ENCODE data around the gene DYNLL1. TPM values are rescaled to one million over a fixed set of nuclear protein-coding genes. Genes with fewer than 3 reads are reported as not detected.

Gene DYNLL1
- total RNA-seq, 1 donor: 168 TPM

- no peak overlapping the region for H3K4me3 ChIP-seq (ENCODE audit: insufficient read depth, low read length)
- peaks cover 25% of the 10 kb centered on the region for H3K36me3 ChIP-seq (ENCODE audit: insufficient read depth, low read length)
- H3K4me1 ChIP-seq (ENCODE audit: insufficient read depth, low read length): peaks cover 24% of the 10 kb centered on the region
- no peak for DNase-seq (ENCODE audit: insufficient read length, low spot score, missing footprints)
- no peak overlapping the region for H3K4me2 ChIP-seq (ENCODE audit: insufficient read depth, low read length)
- H3K27ac ChIP-seq (ENCODE audit: low read depth, low read length): no peak overlapping the region
- peaks cover 78% of the 10 kb centered on the region for H4K20me1 ChIP-seq (ENCODE audit: insufficient read depth, low read length)
- TF ChIP-seq CTCF (IDR thresholded peaks at IDR 0.05; ENCODE audit: extremely low read depth, low read depth, low read length): no peak
- no peak overlapping the region for H2AFZ ChIP-seq (ENCODE audit: low read length)
- H3K9me3 ChIP-seq (ENCODE audit: low read depth, low read length): no peaks in the 10 kb centered on the region
- H3K27me3 ChIP-seq (ENCODE audit: insufficient read depth, low read length): no peaks in the 10 kb centered on the region
- peaks cover 96% of the 10 kb centered on the region for H3K79me2 ChIP-seq (ENCODE audit: insufficient read depth, low read length)
These were observed 48.8 kb downstream of the DYNLL1 start for GRCh38 chr12:120544691-120545090.

- no peak overlapping the region for H3K4me3 ChIP-seq (ENCODE audit: insufficient read depth, low read length)
- peaks cover 73% of the 10 kb centered on the region for H4K20me1 ChIP-seq (ENCODE audit: insufficient read depth, low read length)
- peaks cover 95% of the 10 kb centered on the region for H3K79me2 ChIP-seq (ENCODE audit: insufficient read depth, low read length)
- H3K27me3 ChIP-seq (ENCODE audit: insufficient read depth, low read length): no peaks in the 10 kb centered on the region
- H3K27ac ChIP-seq (ENCODE audit: low read depth, low read length): no peak overlapping the region
- H3K9me3 ChIP-seq (ENCODE audit: low read depth, low read length): no peaks in the 10 kb centered on the region
- no peak overlapping the region for H3K4me2 ChIP-seq (ENCODE audit: insufficient read depth, low read length)
- no peak for DNase-seq (ENCODE audit: insufficient read length, low spot score, missing footprints)
- no peak overlapping the region for H2AFZ ChIP-seq (ENCODE audit: low read length)
- H3K4me1 ChIP-seq (ENCODE audit: insufficient read depth, low read length): peaks cover 17% of the 10 kb centered on the region
- H3K36me3 ChIP-seq (ENCODE audit: insufficient read depth, low read length): peaks cover 25% of the 10 kb centered on the region
- TF ChIP-seq CTCF (IDR thresholded peaks at IDR 0.05; ENCODE audit: extremely low read depth, low read depth, low read length): no peak
These were observed 50.1 kb downstream of the DYNLL1 start for GRCh38 chr12:120546050-120546386.

Small RNA genes lying within 50 kb of the gene (small RNA-seq; reads per million reads assigned to genes)
- not detected for gene RF00019

Other genes with a start within 250 kb of the DYNLL1 start
- gene PXN, start 230.4 kb upstream of the DYNLL1 start, total RNA-seq: 41.6 and 46.3 TPM in 2 replicates
- under 0.01 TPM in 2 replicates for gene RNU4-2, start 204.2 kb upstream of the DYNLL1 start, total RNA-seq
- under 0.01 TPM in 2 replicates for gene RNU4-1, start 202.9 kb upstream of the DYNLL1 start, total RNA-seq
- 1.1 and 1.2 TPM in 2 replicates for gene SIRT4, start 193.8 kb upstream of the DYNLL1 start, total RNA-seq
- gene PLA2G1B, start 168.3 kb upstream of the DYNLL1 start, total RNA-seq: not detected in 2 replicates
- gene MSI1, start 126.9 kb upstream of the DYNLL1 start, total RNA-seq: under 0.01 TPM in 2 replicates
- gene COX6A1, start 58.0 kb upstream of the DYNLL1 start, total RNA-seq: 224 and 256 TPM in 2 replicates
- 19.2 and 19.9 TPM in 2 replicates for gene TRIAP1, start 49.7 kb upstream of the DYNLL1 start, total RNA-seq
- gene GATC, start 49.7 kb upstream of the DYNLL1 start, total RNA-seq: 14.5 and 20.0 TPM in 2 replicates
- gene SRSF9, start 26.4 kb upstream of the DYNLL1 start, total RNA-seq: 103 and 107 TPM in 2 replicates
- 15.2 and 19.2 TPM in 2 replicates for gene COQ5, start 33.0 kb downstream of the DYNLL1 start, total RNA-seq
- 117 and 122 TPM in 2 replicates for gene RNF10, start 38.2 kb downstream of the DYNLL1 start, total RNA-seq
- 19.4 and 26.8 TPM in 2 replicates for gene POP5, start 85.3 kb downstream of the DYNLL1 start, total RNA-seq
- gene CABP1, start 144.5 kb downstream of the DYNLL1 start, total RNA-seq: not detected in 2 replicates
- gene MLEC, start 191.0 kb downstream of the DYNLL1 start, total RNA-seq: 85.2 and 89.8 TPM in 2 replicates
- 23.2 and 24.5 TPM in 2 replicates for gene UNC119B, start 214.3 kb downstream of the DYNLL1 start, total RNA-seq
- 10.5 and 12.7 TPM in 2 replicates for gene ACADS, start 229.7 kb downstream of the DYNLL1 start, total RNA-seq